ENCODE results near the gene PALS1. TPM values are rescaled to one million over a fixed set of nuclear protein-coding genes. Genes with fewer than 3 reads are reported as not detected.
A peak's percentile ranks its signal among the peaks of the same experiment; 100 is the strongest.

Gene PALS1
- polyA plus RNA-seq (2013, experiment 1 of 4) = 42.3 TPM
- polyA plus RNA-seq (2013, experiment 2 of 4) = 45.1 TPM
- polyA plus RNA-seq (2013, experiment 3 of 4) = 35.6 TPM
- 35.8 TPM for polyA plus RNA-seq (2013, experiment 4 of 4)

DNA sequence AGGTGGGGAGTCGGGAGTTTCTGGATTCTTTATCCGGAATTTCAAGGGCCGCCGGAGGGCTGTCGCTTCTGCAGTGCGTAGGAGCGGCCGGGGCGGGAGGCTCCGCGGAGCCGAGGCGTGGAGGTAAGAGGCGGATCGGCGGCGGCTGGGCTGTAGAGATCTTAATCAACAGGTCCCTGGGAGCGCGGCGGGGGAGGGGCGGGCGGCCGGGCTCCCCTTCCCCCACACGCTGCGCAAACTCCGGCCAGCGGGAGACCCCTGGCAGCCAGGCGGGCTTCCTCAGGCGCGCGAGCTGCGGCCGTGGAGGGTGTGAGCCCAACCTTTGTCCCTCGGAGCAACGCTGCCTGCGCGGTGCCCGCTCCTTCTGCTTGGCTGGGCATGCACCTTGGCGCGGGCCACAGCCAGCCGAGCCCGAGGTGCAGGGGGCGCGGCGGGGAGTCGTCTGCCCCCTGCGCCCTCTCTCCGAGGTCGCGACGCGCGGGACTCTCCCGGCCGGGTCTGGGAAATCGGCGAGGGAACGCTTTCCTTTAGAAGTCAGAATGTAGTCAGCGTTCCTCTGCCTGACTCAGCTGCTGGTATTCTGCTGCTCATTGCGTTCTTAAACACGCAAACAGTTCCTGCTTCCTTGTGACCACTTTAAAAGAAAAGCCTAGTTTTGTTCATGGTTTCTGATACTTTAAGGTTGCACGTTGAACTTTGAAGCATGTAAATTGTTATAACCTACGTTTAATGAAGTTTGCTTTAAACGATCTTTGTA, at the start of gene PALS1:
Gene PALS1, plus strand, starts transcription at position 25 of the 757 bp plus-strand sequence. CDS start 37,736 bp downstream, outside the sequence.
- no peaks in the 10 kb centered on the region for H3K36me3 ChIP-seq (ENCODE audit: control insufficient read depth, insufficient read depth, low read length)
- peak within 1 kb of the TSS; percentile 99 for H3K27ac ChIP-seq (ENCODE audit: insufficient read depth, low read depth, low read length, poor library complexity, severe bottlenecking)

GRCh38 chr14:67191768-67192290, 49.4 kb upstream of the PALS1 start:
- no peak overlapping the region for H3K27ac ChIP-seq (ENCODE audit: insufficient read depth, low read depth, low read length, poor library complexity, severe bottlenecking)
- H3K4me3 ChIP-seq (ENCODE audit: insufficient read depth, low read depth, low read length) = no peak overlapping the region
- 87 to 90% methylated on average over 8 of the region's 8 CpGs for WGBS, 2 experiments
- H3K36me3 ChIP-seq (ENCODE audit: control insufficient read depth, insufficient read depth, low read length) = no peaks in the 10 kb centered on the region
- H3K4me1 ChIP-seq (ENCODE audit: control insufficient read depth, insufficient read depth, low read length) = no peaks in the 10 kb centered on the region
- no peaks in the 10 kb centered on the region for H3K9me3 ChIP-seq (ENCODE audit: control insufficient read depth, low read length)
- H3K27me3 ChIP-seq (ENCODE audit: control insufficient read depth, insufficient read depth, low read length, poor library complexity, severe bottlenecking) = no peaks in the 10 kb centered on the region

More for the DNA sequence above, at the start of gene PALS1:
- Histone ChIP-seq H3K4me1 (ENCODE audit: control insufficient read depth, insufficient read depth, low read length) (no peaks in the 10 kb centered on the region), H3K27me3 (ENCODE audit: control insufficient read depth, insufficient read depth, low read length, poor library complexity, severe bottlenecking) (peaks cover 22% of the 10 kb centered on the region), H3K9me3 (ENCODE audit: control insufficient read depth, low read length) (no peaks in the 10 kb centered on the region), H3K4me3 (ENCODE audit: insufficient read depth, low read depth, low read length) (peak within 1 kb of the TSS; percentile 84)
- 0% methylated on average over 62 to 64 of the region's 64 CpGs for WGBS, 2 experiments

GRCh38 chr14:67192366-67192765, 48.9 kb upstream of the PALS1 start:
- Histone ChIP-seq H3K27me3 (ENCODE audit: control insufficient read depth, insufficient read depth, low read length, poor library complexity, severe bottlenecking) (no peaks in the 10 kb centered on the region), H3K4me3 (ENCODE audit: insufficient read depth, low read depth, low read length) (no peak overlapping the region), H3K27ac (ENCODE audit: insufficient read depth, low read depth, low read length, poor library complexity, severe bottlenecking) (no peak overlapping the region), H3K9me3 (ENCODE audit: control insufficient read depth, low read length) (no peaks in the 10 kb centered on the region), H3K4me1 (ENCODE audit: control insufficient read depth, insufficient read depth, low read length) (no peaks in the 10 kb centered on the region), H3K36me3 (ENCODE audit: control insufficient read depth, insufficient read depth, low read length) (no peaks in the 10 kb centered on the region)
- WGBS, 2 experiments = 94 to 95% methylated on average over 2 of the region's 2 CpGs

GRCh38 chr14:67195279-67195678, 46.0 kb upstream of the PALS1 start:
- Histone ChIP-seq H3K4me3 (ENCODE audit: insufficient read depth, low read depth, low read length) (no peak overlapping the region), H3K4me1 (ENCODE audit: control insufficient read depth, insufficient read depth, low read length) (no peaks in the 10 kb centered on the region), H3K36me3 (ENCODE audit: control insufficient read depth, insufficient read depth, low read length) (no peaks in the 10 kb centered on the region), H3K27me3 (ENCODE audit: control insufficient read depth, insufficient read depth, low read length, poor library complexity, severe bottlenecking) (no peaks in the 10 kb centered on the region), H3K9me3 (ENCODE audit: control insufficient read depth, low read length) (no peaks in the 10 kb centered on the region), H3K27ac (ENCODE audit: insufficient read depth, low read depth, low read length, poor library complexity, severe bottlenecking) (no peak overlapping the region)
- WGBS, 2 experiments = 90 to 97% methylated on average over 2 of the region's 2 CpGs

GRCh38 chr14:67199016-67199415, 42.2 kb upstream of the PALS1 start:
- H3K27ac ChIP-seq (ENCODE audit: insufficient read depth, low read depth, low read length, poor library complexity, severe bottlenecking) = no peak overlapping the region
- 93% methylated on average over 6 of the region's 6 CpGs for WGBS, 2 experiments

DNA sequence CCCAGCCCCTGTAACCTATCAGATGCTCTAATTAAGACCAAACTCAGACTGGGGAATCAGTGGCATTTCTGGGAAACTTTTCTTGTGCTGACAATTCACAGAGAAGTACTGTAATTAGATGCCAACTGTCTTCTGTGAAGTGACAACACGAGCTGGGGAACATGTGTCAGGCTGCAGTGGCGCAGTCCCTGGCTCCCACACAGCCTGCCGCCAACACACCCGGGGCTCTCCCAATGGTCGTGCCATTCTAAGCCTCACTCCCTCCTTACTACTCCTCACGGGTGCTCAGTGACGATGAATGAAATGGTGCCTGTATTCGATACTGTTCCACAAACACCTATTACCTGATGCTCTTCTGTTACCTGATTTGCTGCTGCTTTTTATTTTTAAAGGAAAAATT, 33.4 kb upstream of the PALS1 start:
- H3K4me1 ChIP-seq (ENCODE audit: control insufficient read depth, insufficient read depth, low read length) = no peaks in the 10 kb centered on the region
- H3K9me3 ChIP-seq (ENCODE audit: control insufficient read depth, low read length) = no peaks in the 10 kb centered on the region
- no peak overlapping the region for H3K4me3 ChIP-seq (ENCODE audit: insufficient read depth, low read depth, low read length)
- no peak overlapping the region for H3K27ac ChIP-seq (ENCODE audit: insufficient read depth, low read depth, low read length, poor library complexity, severe bottlenecking)
- 94% methylated on average over 8 of the region's 8 CpGs for WGBS, 2 experiments
- no peaks in the 10 kb centered on the region for H3K36me3 ChIP-seq (ENCODE audit: control insufficient read depth, insufficient read depth, low read length)
- H3K27me3 ChIP-seq (ENCODE audit: control insufficient read depth, insufficient read depth, low read length, poor library complexity, severe bottlenecking) = no peaks in the 10 kb centered on the region

More at GRCh38 chr14:67199016-67199415, 42.2 kb upstream of the PALS1 start:
- Histone ChIP-seq H3K4me1 (ENCODE audit: control insufficient read depth, insufficient read depth, low read length) (no peaks in the 10 kb centered on the region), H3K27me3 (ENCODE audit: control insufficient read depth, insufficient read depth, low read length, poor library complexity, severe bottlenecking) (no peaks in the 10 kb centered on the region), H3K36me3 (ENCODE audit: control insufficient read depth, insufficient read depth, low read length) (no peaks in the 10 kb centered on the region), H3K4me3 (ENCODE audit: insufficient read depth, low read depth, low read length) (no peak overlapping the region), H3K9me3 (ENCODE audit: control insufficient read depth, low read length) (no peaks in the 10 kb centered on the region)

DNA sequence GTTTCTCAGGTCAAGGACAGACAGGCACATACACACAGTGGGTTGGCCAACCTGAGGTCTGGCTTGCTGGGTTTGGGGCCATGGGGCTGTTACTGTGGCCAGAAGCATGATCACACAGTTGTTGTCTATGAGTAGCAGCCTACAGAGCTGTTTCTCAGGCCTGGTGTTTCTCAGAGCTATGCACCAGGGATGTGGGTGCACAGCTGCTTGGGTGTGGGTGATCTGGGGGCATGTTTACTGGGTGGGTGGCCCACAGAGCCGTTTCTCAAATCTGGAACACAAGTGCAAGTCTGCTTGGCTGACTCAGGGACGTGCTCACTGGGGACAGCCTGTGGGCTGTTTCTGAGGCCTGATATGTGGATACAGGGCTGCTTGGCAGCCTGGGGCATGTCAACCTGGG, 23.1 kb upstream of the PALS1 start:
- 87 to 88% methylated on average over 2 of the region's 2 CpGs for WGBS, 2 experiments

DNA sequence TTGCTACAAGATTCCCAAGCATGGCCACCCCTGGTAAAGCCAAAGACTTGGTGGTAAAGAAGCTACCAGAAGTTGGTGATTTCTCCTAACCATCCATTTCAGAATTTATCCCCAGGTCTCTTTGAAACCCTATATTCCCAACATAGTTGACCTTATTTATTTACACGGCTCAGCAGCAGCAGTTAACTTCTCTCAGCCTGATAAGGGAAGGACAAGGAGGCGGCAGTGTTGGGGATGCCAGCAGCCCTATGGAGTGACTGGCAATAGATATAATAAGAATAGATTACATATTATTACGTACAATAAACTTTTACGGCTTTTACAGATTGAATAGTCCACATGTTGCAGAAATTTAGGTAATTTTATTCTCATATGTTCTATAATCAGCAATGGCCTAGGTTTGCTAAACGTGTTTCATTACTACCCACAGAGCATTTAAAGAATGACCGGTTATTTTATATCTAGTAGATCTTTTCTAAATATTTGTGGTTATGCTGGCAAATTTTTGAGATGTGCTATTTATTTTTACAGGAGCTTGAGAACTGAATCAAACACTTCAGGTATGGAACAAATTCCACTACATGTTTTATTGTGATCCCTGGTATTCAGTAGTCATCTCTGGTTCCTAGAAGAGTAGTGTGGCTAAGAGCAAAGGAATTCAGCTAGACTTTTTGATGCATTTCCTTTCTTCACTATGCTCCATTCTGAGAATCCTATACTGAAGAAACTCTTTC, 19.8 kb upstream of the PALS1 start:
- H3K27ac ChIP-seq (ENCODE audit: insufficient read depth, low read depth, low read length, poor library complexity, severe bottlenecking) = no peak overlapping the region
- H3K4me1 ChIP-seq (ENCODE audit: control insufficient read depth, insufficient read depth, low read length) = no peaks in the 10 kb centered on the region
- H3K36me3 ChIP-seq (ENCODE audit: control insufficient read depth, insufficient read depth, low read length) = no peaks in the 10 kb centered on the region
- H3K27me3 ChIP-seq (ENCODE audit: control insufficient read depth, insufficient read depth, low read length, poor library complexity, severe bottlenecking) = no peaks in the 10 kb centered on the region
- H3K9me3 ChIP-seq (ENCODE audit: control insufficient read depth, low read length) = no peaks in the 10 kb centered on the region
- WGBS, 2 experiments = 88 to 100% methylated on average over 1 to 4 of the region's 6 CpGs
- no peak overlapping the region for H3K4me3 ChIP-seq (ENCODE audit: insufficient read depth, low read depth, low read length)

More for the DNA sequence above, 23.1 kb upstream of the PALS1 start:
- no peaks in the 10 kb centered on the region for H3K27me3 ChIP-seq (ENCODE audit: control insufficient read depth, insufficient read depth, low read length, poor library complexity, severe bottlenecking)
- no peaks in the 10 kb centered on the region for H3K9me3 ChIP-seq (ENCODE audit: control insufficient read depth, low read length)
- no peaks in the 10 kb centered on the region for H3K4me1 ChIP-seq (ENCODE audit: control insufficient read depth, insufficient read depth, low read length)
- H3K27ac ChIP-seq (ENCODE audit: insufficient read depth, low read depth, low read length, poor library complexity, severe bottlenecking) = no peak overlapping the region
- H3K36me3 ChIP-seq (ENCODE audit: control insufficient read depth, insufficient read depth, low read length) = no peaks in the 10 kb centered on the region
- H3K4me3 ChIP-seq (ENCODE audit: insufficient read depth, low read depth, low read length) = no peak overlapping the region

GRCh38 chr14:67221982-67222328, 19.3 kb upstream of the PALS1 start:
- 92% methylated on average over 4 of the region's 4 CpGs for WGBS, 2 experiments
- H3K4me1 ChIP-seq (ENCODE audit: control insufficient read depth, insufficient read depth, low read length) = no peaks in the 10 kb centered on the region
- H3K27ac ChIP-seq (ENCODE audit: insufficient read depth, low read depth, low read length, poor library complexity, severe bottlenecking) = no peak overlapping the region
- no peaks in the 10 kb centered on the region for H3K9me3 ChIP-seq (ENCODE audit: control insufficient read depth, low read length)
- H3K4me3 ChIP-seq (ENCODE audit: insufficient read depth, low read depth, low read length) = no peak overlapping the region
- H3K36me3 ChIP-seq (ENCODE audit: control insufficient read depth, insufficient read depth, low read length) = no peaks in the 10 kb centered on the region
- no peaks in the 10 kb centered on the region for H3K27me3 ChIP-seq (ENCODE audit: control insufficient read depth, insufficient read depth, low read length, poor library complexity, severe bottlenecking)

DNA sequence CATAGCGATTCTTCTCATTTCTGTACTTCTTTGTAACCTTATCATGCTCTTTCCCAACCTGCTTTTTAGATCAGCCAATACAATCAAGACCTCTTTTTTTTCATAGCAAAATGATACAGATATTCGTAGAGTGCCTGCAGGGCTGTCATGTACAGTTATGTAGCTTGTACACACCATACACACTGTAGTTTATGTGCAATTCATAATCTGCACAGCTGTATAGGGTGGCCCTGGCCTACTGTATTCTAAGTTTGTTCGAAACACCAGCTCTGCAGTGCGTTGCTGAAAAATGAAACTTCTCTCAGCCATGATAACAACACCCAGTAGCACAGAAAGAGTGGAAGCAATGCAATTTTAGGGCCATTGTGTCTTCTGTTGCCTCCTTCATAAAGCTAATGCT, 15.7 kb upstream of the PALS1 start:
- Histone ChIP-seq H3K27me3 (ENCODE audit: control insufficient read depth, insufficient read depth, low read length, poor library complexity, severe bottlenecking) (no peaks in the 10 kb centered on the region), H3K4me3 (ENCODE audit: insufficient read depth, low read depth, low read length) (no peak overlapping the region), H3K27ac (ENCODE audit: insufficient read depth, low read depth, low read length, poor library complexity, severe bottlenecking) (no peak overlapping the region), H3K9me3 (ENCODE audit: control insufficient read depth, low read length) (no peaks in the 10 kb centered on the region), H3K36me3 (ENCODE audit: control insufficient read depth, insufficient read depth, low read length) (no peaks in the 10 kb centered on the region), H3K4me1 (ENCODE audit: control insufficient read depth, insufficient read depth, low read length) (no peaks in the 10 kb centered on the region)
- 94 to 97% methylated on average over 4 of the region's 4 CpGs for whole genome bisulfite sequencing, 2 experiments

All from ectodermal cell (in vitro differentiated cells).